Astrocyte of the cerebellum (primary cell): ENCODE data around the gene ARID3B.

Source experiments
- DNase-seq: peaks from one replicate; pipeline ENCODE4 v3.0.0-alpha.2; 2011; ENCODE audit warnings: low read depth
- H3K4me3 ChIP-seq: 2 replicates; pipeline ENCODE4 v1.5.1; 2011; ENCODE audit warnings: mild to moderate bottlenecking, low read depth, low read length, moderate library complexity
- in situ Hi-C: cut with HindIII; loops from 2 replicates; pipeline ENCODE4 v1.10.0; 2017; ENCODE audit warnings: low sequenced_read_pairs
- TF ChIP-seq, protein P1 (sequence below): IDR thresholded peaks from 2 replicates; pipeline ENCODE4 v1.5.1; 2012; ENCODE audit warnings: low read length, low read depth, moderate library complexity, mild to moderate bottlenecking; ENCODE audit errors: missing control alignments

ARID3B gene

DNA sequence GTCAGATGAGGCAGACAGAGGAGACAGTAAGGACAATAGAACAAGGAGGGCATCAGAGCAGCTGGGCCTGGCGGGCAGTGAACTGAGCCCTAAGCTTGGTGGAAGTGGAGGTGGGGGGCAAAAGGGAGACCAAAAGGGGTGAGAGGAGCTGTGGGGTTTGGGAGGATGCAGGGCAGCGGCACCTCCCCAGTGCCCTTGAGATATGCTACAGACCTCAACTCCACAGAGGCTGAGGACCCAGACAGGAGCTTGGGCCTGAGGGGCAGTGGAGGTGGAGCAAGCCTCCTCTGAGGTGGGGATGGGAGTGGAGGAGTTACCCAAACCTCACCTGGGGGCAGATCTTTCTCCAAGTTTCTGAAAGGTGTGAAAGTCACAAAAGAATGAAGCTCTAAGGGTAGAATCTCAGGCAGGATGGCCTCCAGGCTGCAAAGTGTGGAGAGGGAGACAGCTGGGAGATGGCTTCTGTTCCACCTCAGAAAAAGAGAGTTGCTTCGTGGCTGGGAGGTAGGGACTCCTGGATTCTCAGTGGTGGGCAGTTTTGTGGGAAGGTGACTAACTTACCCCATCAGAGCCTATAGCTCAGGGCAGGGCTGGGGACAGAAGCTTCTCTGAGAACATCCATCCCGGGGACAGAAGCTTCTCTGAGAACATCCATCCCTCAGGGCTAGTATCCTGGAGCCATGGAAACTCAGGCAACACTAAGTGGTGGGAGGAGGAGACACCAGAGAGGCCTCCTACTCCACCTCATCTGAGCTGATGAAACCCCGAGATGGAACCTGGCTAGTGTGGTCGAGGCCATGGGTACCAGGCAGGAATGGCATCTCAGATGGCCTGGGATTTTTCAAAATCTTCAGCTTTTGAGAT lies 72.3 kb downstream of the ARID3B start:
- H3K4me3 ChIP-seq = no peak overlapping the region
- no peak for DNase-seq
- in situ Hi-C loops = no loop called here
- TF ChIP-seq, protein P1, sequence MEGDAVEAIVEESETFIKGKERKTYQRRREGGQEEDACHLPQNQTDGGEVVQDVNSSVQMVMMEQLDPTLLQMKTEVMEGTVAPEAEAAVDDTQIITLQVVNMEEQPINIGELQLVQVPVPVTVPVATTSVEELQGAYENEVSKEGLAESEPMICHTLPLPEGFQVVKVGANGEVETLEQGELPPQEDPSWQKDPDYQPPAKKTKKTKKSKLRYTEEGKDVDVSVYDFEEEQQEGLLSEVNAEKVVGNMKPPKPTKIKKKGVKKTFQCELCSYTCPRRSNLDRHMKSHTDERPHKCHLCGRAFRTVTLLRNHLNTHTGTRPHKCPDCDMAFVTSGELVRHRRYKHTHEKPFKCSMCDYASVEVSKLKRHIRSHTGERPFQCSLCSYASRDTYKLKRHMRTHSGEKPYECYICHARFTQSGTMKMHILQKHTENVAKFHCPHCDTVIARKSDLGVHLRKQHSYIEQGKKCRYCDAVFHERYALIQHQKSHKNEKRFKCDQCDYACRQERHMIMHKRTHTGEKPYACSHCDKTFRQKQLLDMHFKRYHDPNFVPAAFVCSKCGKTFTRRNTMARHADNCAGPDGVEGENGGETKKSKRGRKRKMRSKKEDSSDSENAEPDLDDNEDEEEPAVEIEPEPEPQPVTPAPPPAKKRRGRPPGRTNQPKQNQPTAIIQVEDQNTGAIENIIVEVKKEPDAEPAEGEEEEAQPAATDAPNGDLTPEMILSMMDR = no peak

DNA sequence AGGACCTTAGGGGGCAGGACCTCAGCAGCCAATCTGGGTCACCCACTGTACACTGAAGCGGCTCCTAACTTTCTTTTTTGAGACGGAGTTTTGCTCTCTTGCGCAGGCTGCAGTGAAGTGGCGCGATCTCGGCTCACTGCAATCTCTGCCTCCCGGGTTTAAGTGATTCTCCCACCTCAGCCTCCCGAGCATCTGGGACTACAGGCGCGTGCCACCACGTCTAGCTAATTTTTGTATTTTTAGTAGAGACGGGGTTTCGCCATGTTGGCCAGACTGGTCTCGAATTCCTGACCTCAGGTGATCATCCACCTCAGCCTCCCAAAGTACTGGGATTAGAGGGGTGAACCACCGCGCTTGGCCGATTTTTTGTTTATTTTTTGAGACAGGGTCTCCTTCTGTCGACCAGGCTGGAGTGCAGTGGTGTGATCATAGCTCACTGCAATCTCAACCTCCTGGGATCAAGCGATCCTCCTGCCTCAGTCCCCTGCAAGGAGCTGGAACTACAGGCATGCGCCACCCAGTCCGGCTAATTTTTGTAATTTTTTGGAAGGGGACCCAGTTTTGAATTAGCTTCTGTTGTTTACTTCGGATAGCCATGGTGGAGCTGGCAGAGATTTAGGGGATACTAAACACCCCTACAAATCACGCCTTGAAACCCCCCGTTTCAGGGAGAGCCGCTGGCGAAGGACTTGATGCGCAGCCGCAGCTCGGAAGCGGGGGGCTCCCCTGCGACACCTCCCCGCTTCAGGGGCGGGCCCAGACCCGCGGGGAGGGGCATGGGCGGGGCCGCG lies 73.1 kb downstream of the ARID3B start:
- no peak for DNase-seq
- TF ChIP-seq, protein P1 = no peak
- peak overlapping the region; percentile 99 for H3K4me3 ChIP-seq
- in situ Hi-C loops = no loop called here

DNA sequence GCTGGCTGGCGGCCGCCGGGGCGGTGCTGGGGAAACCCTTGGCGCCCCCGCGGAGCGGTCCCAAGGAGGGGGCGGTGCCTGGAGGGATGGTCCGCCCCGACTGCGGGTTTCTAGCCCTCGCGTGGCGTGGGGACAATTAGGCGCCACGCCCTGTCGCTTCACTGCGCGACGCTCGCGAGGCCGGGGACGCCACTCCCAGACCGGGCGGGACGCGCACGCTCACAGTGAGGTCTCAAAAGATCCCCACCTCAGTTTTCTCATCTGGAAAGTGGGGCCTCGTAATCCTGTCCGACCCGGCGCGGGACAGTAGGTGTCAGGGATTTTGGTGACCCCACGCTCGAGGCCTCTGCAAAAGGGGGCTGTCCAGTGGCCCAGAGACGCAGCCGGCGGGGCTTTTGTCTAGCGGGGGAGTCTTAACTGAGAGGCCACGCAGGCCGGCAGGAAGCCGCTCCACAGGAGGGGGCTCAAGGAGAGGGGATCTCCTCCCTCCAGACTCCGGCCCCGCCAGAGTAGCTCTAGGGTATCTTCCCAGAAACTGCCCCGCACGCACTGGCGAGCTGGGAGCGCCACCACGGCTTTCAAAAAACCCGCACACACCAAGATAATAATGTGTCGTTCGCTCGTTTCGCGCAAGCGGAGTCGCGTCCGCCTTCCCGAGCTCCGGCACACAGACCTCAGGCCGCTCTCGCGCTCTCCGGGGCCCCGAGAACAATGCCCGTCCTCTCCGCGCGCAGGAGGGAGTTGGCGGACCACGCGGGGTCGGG lies 73.9 kb downstream of the ARID3B start:
- TF ChIP-seq, protein P1 = no peak
- H3K4me3 ChIP-seq = peak overlapping the region; percentile 99
- no peak for DNase-seq
- in situ Hi-C loops = no loop called here

DNA sequence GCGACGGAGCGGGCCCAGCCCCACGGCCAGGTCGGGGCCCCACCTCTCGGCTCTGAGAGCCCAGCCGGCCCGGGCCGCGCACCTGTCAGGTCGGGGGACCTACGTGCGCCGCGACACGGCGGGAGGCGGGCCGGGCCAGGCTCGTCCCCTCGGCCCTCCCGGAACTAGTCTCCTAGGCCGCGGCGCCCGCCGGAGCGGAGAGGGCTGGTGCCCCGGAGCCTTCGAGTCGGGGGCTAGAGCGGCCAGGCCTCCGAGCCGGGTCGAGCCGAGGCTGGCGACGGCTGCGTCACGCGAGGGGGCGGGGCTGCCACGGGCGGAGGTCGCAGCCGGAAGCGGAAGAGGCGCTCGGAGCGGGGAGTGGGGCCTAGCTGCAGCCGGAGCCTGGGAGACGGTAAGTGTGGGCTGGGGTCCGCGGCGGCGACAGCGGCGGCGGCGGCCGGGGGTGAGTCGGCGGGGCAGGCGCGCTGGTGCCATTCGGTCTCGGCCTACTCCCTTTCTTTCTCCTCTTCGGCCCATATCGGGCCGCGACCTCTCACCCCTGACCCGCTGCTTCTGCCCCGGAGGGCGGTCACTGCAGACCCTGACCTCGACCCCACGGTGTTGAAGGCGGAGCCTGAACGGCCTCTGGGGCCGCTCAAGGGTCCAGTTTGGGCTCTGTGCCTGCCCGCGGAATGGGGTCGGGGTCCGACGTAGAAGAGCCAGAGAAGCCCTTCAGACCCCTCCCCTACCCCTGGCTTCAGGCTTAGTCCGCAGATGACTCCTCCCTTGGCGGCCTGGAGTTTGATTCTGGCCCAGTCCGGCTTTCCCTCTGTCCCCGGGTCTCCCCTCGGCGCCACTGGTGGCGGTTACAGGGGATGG lies 74.7 kb downstream of the ARID3B start, which contains the start of gene CLK3:
Gene CLK3, plus strand, starts transcription at position 329 of the 858 bp plus-strand sequence. CDS start 3,361 bp downstream, outside the sequence.
- DNase-seq = peak; percentile 79
- in situ Hi-C loops = no loop called here
- peak within 1 kb of the TSS; percentile 99 for H3K4me3 ChIP-seq
- TF ChIP-seq, protein P1 = no peak

DNA sequence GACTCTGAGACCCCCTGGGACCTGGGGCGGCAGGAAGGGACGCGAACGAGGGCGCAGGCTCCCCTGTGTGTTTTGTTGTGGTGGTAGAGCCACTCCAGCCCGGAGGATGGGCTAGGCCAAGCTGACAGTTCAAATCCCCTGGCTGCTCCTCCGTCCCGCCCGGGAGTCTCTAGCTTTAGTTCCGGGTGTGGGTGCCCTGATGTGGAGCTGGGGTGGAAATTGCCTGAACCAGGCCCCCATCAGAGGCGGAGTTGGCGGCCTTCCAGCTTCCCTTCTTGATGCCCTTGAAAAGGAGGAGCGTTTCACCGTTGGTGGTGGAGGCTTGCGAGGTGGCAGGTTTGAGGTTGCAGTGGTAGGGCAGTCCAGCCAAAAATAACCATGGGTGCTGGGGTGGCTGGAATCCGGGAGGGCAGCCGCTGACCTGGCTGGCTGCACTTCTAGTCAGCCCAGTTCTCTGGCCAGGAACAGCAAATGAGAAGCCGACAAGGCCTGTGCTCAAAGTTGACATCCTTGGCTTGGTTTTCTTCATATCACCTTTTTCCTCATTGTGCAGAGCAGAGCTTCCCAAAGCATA lies 75.4 kb downstream of the ARID3B start:
- in situ Hi-C loops = no loop called here
- TF ChIP-seq, protein P1 = no peak

More for the DNA sequence above, 75.4 kb downstream of the ARID3B start:
- DNase-seq = no peak
- H3K4me3 ChIP-seq = peak overlapping the region; percentile 99
